Activated CD4-positive, CD25-positive, alpha-beta regulatory T cell treated with anti-CD3 and anti-CD28 coated beads, Interleukin-2, amount 50 U/mL, for 24 hours (primary cell): ENCODE data around the gene LARP1.
"Not testable (repeated sequence)": the region's sequence is repeated elsewhere in the genome, so short reads cannot be mapped to it uniquely, and the experiment has no call there.

ENCODE experiments used
- ATAC-seq, 2 donors: fragments of 150-1000 bp; cut with Tn5 transposase; one replicate each; pipeline ENCODE4 v1.10.0; 2021; ENCODE audit warnings: mild to moderate bottlenecking in 1 of 2, moderate library complexity in 1 of 2

LARP1 gene

DNA sequence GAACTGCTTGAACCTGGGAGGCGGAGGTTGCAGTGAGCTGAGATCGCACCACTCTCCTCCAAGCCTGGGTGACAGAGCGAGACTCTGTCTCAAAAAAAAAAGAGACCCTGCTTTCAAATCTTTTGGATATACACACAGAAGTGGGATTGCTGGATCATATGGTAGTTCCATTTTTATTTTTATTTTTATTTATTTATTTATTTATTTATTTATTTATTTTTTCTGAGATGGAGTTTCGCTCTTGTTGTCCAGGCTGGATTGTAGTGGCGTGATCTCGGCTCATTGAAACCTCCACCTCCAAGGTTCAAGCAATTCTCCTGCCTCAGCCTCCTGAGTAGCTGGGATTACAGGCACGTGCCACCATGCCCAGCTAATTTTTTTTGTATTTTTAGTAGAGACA, 19.8 kb upstream of the LARP1 start:
- ATAC-seq, result not testable (repeated sequence)

DNA sequence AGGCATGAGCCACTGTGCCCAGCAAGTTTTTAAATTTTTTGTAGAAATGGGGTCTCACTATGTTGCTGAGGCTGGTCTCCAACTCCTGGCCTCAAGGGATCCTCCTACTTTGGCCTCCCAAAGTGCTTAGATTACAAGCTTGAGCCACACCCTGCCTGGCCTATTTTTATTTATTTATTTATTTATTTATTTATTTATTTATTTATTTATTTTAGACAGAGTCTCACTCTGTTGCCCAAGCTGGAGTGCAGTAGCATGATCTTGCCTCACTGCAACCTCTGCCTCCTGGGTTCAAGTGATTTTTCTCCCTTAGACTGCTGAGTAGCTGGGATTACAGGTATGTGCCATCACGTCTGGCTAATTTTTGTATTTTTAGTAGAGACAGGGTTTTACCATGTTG, 18.8 kb upstream of the LARP1 start:
- ATAC-seq, result not testable (repeated sequence)

DNA sequence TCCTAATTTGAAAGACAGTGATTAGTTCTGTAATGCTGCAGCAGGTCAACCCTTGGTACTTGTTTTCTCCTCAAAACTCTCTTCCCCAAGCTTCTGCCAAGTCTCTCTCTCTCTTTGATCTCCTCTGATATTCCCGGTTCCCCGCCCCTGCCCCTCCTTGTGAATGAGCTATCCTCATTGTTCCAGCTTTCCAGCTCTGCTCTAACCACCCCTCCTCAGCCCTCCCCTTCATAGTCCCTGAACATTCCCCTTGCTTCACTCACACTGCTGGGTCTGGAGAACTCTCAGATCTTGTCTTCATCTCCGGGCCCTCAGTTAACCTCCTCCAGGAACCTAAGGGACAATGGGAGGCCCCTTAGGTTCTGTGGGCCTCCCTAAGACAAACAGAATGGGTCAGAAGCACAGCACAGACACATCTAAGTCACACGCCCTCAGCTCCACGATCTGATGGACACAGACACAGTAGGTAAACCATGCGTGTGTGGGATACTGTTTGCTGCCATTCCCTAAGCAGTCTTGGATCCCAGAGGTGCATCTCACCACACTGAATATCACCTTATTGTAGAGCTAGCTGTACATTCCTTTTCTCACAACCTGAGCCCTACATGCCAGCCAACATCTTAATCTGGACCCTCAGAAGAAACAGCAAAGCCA, 17.4 kb upstream of the LARP1 start:
- ATAC-seq, result no peak

DNA sequence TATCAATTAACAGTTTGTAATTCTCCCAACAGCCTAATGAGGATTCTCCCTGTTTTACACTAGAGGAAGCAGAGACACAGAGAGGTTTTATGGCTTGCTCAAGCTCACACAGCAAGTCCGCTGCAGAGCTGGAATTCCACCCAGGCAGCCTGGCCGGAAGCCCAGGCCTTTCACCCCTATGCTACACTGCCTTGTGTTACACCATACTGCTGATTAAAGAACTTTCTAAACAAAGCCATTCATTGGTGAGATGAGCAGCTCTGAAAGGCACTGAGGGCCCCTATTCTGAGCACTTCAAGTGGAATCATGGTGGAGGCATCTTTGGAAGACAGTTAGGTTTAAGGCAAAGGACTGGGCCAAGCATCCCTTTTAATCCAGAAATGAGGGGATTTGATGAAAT, 14.7 kb upstream of the LARP1 start:
- no peak for ATAC-seq

DNA sequence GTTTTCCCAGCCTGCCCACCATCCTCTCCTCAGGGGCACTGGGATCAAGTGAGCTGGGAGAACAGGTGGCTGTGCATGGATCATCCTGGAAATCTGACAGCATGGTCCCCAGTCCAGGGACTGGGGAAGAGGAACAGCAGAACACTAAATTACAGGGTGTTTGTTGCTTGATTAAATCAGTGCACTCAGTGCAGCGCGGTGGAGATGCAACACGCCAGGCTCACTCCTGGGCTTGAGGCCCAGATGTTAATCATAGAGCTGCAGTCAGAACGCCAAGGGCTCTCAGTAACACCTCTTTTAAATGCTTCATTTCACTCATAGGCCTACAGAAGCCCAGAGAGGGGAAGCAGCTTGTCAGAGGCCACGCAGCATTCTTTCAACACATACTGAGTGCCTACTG, 14.2 kb upstream of the LARP1 start:
- ATAC-seq, result no peak

DNA sequence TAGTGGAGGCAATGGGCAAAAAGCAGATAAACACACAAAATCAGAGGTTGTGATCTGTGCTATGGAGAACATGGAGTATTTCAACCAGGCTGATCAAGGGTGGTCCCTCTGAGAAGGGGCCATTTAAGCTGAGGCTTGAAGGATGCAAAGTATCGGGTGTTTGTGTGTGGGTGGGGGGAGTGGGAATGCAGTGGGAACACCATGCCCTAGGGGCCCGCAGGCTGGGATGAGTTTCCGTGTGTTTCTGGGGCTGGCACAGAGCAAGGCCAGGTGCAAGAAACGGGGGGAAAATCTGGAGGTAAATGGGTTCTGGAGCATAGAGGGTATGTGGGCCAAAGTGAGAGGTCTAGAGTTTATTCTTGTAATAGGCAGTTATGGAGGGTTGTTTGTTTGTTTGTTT, 13.8 kb upstream of the LARP1 start:
- ATAC-seq, result no peak

DNA sequence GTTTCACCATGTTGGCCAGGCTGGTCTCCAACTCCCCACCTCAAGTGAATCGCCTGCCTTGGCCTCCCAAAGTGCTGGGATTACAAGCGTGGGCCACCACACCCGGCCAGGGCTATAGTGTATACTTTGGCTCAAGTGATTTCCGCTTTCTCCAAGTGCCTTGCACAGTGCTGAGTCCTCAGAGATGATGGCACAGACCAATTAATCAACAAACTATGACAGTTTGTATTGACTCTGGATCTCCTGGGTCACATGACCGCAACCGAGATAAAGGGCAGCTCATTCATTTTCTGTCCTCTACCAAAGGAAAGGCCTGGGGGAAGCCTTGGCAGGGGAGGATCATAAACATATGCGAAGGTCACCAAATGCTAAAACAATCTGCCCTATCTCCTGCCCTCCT, 11.4 kb upstream of the LARP1 start:
- no peak for ATAC-seq

DNA sequence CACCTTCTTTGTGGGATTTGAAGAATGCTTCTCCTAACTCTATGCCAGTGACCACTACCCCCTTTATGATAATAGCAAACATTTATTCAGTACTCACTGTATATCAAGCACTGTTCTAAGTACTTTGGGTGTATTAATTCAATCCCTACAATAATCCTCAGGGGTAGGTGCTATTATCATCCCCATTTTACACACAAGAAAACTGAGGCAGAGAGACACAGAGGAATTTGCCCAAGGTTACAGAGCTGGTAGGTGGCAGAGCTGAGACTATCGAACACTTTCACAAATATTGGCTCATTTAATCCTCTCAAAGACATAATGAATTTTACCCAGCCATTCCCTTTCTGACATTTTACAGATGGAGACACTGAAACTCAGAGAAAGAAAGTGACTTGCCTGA, 9.8 kb upstream of the LARP1 start:
- no peak for ATAC-seq

DNA sequence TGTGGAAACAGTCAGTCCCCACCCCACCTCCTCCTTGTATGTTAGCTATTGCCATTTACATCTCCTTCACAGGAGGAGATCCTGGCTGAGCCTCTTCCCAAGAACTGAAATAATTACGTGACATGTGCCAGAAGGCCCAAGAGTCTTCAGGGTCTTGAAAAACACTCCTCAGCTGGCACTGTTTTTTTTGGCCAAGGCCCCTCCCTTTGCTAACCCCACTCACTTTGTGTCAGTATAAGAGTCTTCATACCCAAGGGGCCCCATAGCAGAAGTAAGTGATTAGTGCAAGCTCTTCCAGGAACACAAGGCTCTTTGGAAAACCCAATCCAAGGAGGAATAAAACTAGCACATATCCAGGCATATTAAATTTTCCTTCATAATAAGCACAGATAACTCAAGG, 5.7 kb upstream of the LARP1 start:
- ATAC-seq, result no peak

DNA sequence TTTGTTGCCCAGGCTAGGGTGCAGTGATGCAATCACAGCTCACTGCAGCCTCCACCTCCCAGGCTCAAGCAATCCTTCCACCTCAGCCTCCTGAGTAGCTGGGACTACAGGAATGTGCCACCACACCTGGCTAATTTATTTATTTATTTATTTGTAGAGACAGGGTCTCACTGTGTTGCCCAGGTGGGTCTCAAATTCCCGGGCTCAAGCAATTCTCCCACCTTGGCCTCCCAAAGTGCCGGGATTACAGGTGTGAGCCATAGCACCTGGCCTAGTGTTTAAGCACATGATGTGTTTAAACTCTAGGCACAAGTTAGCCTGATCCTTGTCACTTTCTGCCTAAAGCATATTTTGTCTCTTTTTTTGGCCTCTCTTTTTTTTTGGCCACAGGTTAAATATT, 4.5 kb upstream of the LARP1 start:
- ATAC-seq, result not testable (repeated sequence)

DNA sequence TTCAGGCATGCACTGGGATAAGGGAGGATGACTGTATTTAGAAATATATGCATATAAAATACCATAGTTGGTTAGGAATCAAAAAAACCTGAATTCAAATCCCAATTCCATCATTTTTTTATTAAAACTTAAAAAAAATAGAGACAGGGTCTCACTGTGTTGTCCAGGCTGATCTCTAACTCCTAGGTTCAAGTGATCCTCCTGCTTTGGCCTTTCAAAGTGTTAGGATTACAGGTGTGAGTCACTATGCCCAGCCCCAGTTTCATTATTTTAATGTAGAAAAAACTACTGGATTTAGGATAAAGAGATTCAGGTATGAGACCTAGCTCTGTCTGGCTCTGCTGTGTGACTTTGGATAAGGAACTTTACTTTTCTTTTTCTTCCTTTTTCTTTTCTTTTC, 3.3 kb upstream of the LARP1 start:
- no peak for ATAC-seq

DNA sequence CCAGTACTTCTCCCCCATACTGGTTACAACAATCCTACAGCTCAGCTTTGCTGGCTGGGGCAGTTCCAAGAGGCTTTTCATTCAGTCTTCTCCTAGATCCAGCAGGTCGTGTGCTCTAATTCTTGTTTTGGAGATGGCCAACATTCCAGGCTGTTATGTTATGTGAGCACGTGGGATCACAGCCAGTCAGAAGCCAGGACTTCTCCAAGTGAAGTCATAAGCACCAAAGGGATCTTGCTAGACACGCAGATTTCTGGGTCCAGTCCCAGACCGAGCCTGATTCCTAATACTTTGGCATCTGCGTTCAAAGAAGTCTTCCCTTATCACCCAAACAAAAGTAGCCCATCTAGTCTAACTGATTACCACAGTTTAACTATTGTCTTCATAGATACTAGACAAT, 1.4 kb upstream of the LARP1 start:
- no peak for ATAC-seq

DNA sequence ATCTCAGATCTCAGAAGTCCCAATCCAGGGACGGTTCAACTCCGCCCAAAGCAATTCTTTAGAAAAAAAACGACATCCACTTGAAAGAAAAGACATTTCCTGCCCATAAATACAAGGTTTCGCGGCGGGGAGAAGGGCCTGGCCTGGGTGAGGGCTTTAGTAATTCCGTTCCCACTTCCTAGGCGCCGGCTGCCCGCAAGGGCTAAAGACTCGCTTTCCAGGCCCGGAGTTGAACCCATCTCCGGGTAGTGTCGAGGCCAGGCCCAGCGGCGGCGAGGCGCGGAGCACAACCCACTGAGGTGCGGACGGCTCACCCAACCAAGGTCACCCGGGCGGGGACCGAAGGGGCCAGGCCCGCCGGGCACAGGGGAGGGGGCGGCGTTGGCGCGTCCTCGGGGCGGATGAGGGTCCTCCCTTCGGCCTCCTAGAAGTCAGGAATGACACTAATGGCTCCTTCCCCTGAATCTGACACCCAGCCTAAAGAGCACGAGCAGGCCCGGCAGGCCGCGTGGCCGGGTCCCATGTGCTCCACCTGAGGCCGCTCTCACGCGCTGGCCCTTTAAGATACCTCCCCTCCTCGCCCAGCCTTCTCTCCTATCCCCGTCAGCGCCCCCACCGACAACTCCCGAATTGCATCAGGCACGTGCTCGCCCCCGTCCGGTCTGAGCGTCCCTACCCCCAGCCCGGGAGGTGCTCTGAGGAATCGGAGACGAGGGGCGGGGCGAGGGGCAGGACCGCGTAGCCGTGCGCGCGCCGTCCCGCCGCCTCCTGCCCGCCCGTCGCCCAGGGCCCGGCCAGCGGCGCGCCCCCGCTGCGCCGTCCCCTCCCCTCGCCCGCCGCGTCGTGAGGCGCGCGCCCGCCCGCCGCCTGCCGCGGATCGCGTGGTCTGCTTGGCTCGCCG, 467 bp upstream of the LARP1 start:
- peak; percentile 88 to 89 for ATAC-seq

DNA sequence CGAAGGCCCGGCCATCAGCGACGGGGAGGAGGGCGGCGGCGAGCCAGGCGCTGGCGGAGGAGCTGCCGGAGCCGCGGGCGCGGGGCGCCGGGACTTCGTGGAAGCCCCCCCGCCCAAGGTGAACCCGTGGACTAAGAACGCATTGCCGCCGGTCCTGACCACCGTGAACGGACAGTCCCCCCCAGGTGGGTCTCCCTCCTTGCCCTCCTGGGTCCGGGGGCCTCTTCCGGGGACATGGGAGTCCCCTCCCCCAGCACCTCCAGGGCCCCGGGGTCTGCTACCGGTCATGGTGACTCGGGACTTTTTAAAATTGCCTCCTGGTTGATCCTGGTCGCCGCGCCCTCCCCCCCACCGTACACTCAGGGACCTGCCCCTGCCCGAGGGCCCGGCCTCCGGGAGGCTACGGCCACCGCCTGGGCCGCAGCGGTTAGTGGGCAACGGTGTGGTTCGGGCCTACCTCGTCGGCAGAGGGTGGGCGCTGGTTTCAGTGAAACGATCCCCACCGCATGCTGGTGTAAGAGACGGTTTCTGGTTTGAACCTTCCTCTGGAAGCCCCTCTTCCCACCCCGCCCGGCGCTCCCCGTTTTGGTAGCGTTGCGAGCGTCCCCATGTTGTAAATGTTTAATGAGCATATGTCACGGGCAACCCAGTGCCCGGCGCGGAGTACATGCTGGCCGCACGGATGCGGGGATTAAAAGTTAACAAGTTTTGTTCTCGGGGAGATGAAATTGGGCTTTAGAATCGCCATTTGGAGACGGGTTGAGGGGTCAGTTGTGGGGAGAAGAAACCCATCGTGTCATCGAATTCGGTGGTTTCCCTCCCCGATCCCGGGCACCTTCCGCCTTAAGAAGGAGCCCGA, 1.1 kb downstream of the LARP1 start:
- no peak for ATAC-seq

DNA sequence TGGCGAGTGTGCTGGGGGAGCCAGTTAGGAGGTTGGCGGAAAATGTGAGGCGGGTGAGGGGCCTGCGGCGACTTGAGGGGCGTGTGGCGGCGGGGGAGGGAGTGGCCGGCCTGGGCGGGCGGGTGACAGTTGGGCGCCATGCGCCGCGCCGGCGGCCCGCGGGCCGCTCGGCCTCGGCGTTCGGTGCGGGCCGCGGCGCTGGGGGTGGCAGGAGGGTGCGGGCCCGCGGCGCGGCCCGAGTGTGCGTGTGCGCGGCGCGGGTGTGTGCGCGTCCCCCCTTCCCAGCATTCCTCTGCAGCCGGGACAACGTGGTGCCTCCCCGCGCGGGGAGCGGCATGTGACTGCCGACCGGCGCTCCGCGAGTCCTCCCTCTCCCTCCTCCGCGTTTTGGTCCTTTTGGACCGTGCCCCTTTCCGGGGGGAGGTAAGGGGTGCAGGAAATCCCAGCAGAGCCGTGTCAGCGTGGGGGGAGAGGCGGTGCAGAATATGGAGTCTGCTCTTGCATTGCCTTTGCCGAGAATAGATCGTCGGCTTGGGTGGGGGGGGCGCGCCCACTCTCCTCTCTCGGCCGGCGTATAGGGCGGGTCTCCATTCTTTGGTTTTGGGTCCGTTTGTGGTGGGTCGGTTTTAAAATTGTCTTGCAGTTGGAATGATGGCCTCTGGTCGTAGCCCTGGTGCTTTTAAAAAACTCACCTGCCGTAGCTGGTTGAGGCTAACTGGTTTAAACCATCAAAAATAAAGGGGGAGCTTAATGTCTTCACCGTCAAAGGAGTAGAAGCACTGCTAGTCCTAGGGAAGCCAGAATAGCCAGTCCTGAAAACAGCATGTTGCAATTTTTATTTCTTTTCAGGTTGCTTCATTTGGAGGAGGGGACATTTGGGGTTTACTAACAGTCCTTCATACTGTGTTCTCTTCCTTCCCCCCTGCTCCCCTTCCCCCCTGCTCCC, 2.0 kb downstream of the LARP1 start:
- no peak for ATAC-seq

DNA sequence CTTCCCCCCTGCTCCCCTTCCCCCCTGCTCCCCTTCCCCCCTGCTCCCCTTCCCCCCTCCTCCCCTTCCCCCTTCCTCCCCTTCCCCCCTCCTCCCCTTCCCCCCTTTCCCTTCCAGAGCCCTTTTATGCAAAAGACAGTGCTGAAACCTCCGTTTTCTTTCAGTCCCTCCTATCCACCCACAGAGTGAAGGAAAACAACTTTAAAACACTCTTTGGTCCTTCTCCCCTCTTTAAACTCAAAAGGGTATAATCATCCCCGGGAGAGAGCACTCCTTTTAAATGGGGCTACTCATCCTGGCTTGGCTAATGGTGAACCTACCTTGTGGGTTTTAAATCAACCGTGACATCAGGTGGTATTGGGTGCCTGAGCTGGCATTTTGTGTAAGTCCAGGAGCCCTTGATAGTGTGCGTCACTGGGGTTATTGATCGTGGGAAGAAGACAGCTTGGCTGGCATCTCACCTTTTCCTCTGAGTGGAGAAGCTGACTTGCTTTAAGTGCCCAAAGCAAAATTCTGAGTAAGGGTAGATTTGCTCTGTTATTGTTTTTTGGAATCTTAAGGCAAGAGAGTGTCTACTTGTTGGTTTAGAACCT, 2.7 kb downstream of the LARP1 start:
- peak; percentile 3 to 9 for ATAC-seq

DNA sequence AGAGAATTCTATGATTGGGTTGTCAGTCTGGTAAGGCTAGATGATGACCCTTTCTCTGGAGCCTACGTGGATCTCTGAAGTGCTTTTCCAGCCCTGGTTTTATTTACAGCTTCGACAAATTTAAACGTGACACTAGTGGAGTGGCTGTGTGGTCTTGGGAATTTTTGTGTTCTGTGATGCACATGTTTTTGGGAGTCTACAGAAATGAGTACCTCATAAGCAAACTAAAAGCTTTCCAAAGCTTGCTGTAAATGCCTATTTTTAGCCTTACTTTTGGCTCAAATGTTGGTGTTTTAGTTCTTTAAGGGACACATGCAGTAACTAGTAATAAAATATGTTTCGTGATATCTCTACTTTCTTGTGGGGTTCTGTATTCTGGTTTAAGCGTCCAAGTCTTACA, 3.3 kb downstream of the LARP1 start:
- ATAC-seq, result no peak

DNA sequence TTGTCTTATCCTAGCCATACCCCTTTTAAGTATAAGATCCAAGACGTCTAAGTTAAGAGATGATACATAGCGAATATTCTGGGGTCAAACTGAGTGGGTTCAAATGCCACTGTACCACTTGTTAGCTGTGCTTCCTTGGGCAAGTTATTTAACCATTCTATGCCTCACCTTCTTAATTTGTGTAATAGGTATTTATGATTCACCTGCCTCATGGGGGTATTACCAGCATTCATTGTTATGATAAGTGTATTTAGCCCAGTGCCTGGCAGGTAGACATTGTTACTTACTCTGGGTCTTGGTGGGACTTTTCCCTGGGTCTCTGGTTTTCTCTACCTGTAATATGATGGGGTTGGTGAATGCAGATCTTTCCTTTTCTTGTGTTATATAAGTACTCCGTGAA, 3.8 kb downstream of the LARP1 start:
- ATAC-seq, result no peak

DNA sequence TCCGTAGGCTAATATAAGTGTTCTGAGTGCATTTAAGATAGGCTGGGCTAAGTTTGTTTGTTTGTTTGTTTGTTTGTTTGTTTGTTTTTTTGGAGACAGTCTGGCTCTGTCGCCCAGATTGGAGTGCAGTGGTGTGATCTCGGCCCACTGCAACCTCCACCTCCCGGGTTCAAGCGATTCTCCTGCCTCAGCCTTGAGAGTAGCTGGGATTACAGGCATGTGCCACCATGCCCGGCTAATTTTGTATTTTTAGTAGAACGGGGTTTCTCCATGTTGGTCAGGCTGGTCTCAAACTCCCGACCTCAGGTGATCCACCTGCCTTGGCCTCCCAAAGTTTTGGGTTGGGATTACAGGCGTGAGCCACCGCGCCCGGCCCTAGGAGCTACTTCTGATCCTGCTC, 4.7 kb downstream of the LARP1 start:
- not testable (repeated sequence) for ATAC-seq

DNA sequence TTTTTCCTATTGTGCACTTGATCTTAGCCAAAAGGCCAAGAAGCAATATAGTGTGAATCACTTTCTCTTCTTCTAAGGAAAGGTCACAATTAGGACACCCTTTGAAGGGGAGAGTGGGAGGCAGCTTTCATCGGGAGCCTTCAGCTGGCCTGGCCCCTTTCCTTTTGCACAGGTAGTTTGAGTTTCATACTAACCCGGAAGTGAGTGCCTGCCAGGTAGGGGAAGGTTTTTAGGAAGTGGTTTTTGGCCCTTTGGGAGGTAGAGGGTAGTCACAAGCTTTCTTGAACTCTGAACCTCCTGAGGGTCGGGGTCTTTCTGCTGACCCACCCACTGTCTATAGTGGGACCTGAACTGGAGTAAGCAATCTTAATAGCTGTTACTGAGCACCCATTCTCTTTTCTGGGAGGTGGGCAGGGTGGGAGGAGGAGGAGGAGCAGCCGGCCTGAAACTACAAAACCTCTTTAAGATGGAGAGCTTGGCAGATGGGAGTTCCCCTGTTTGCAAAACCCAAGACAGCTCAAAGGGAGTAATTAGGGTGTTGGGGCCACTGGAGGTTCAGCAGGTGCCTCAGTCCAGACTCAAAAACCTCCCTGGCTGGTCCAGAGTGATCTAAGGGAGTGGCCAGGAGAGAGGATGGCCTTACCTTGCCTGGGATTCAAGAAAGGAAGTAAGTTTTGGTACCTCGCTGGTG, 6.0 kb downstream of the LARP1 start:
- no peak for ATAC-seq

DNA sequence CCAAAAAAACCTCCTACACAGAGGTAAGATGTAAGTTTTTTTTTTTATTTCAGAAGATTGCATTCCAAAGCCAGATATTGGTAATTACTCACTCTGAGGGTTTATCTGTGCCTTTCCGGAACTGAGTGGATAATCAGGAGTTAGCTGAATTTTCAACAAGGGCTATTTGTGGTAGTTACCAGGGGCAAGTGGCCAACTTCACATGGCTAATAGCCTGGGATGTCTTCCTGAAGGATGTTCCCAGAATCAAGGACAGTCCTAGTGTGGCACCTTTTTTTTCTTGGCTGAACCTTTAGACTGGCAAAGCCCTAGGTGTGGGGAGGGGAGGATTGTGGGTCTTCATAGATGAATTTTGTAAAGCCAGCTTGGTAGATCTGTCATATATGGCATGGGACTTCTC, 7.1 kb downstream of the LARP1 start:
- ATAC-seq, result no peak
